HepG2 (cell line): ENCODE results near the gene KCTD18. TPM values are rescaled to one million over a fixed set of nuclear protein-coding genes. Genes with fewer than 3 reads are reported as not detected.

Experiments used
- ATAC-seq: fragments of 200-7000 bp; cut with Tn5 transposase; 3 replicates; pipeline ENCODE4 v1.9.1; 2020; ENCODE audit warnings: mild to moderate bottlenecking, moderate library complexity
- BruUV-seq: library from RNA; stranded (reverse); fragments of 400-500 nt; replicated peaks from 2 replicates; lab custom pipeline; 2021; lab: Mats Ljungman, UMichigan
- CTCF ChIA-PET: fragments of 300-600 bp; formaldehyde crosslinking; extraction: SDS; loops from one replicate; lab custom pipeline; 2021; ENCODE audit warnings: low total read pairs, inconsistent platforms, low intra/inter-chr PET ratio; lab: Yijun Ruan, JAX
- POLR2A ChIA-PET: fragments of 350-600 bp; sonication (Branson Sonifier 250); formaldehyde crosslinking; loops from one replicate; lab custom pipeline; 2020; ENCODE audit warnings: antibody characterized with exemption, inconsistent platforms; lab: Yijun Ruan, JAX
- DNase-seq: peaks from one replicate; pipeline ENCODE4 v3.0.0-alpha.2; 2015; ENCODE audit warnings: low spot score
- FAIRE-seq: peaks from 3 replicates; lab custom pipeline; 2011; peaks lifted over from hg19 to GRCh38; lab: Jason Lieb, UNC
- H2AFZ ChIP-seq: one replicate; pipeline ENCODE4 v1.6.1; 2011; ENCODE audit warnings: low read length, inconsistent platforms
- H3K27ac ChIP-seq: fragments of 300-600 bp; 3 replicates; pipeline ENCODE4 v1.8.0; 2011; ENCODE audit warnings: mixed run types, mild to moderate bottlenecking, mixed read lengths, low read length, inconsistent platforms; ENCODE audit not compliant: insufficient read depth; ENCODE audit errors: extremely low read length
- H3K27me3 ChIP-seq, 2 experiments: fragments of 200-600 bp in 1 of 2; 2 replicates in 1 of 2; 3 replicates in 1 of 2; pipeline versions ENCODE4 v1.6.0 to v1.8.0; 2011; ENCODE audit warnings: low read length in 2 of 2, mild to moderate bottlenecking in 2 of 2, moderate library complexity in 2 of 2, inconsistent platforms in 1 of 2; ENCODE audit not compliant: insufficient read depth in 2 of 2, control insufficient read depth in 1 of 2
- H3K36me3 ChIP-seq, 2 experiments: fragments of 200-600 bp in 1 of 2; replicated peaks in 1 of 2; 2 replicates in 1 of 2; 3 replicates in 1 of 2; pipeline versions ENCODE4 v1.5.1 to v1.8.0; 2011; ENCODE audit warnings: low read length in 2 of 2, inconsistent platforms in 1 of 2; ENCODE audit not compliant: insufficient read depth in 2 of 2, control insufficient read depth in 1 of 2
- H3K4me1 ChIP-seq: 2 replicates; pipeline ENCODE4 v1.5.1; 2012; ENCODE audit warnings: low read length, inconsistent platforms; ENCODE audit not compliant: insufficient read depth
- H3K4me2 ChIP-seq: 2 replicates; pipeline ENCODE4 v1.6.0; 2011; ENCODE audit warnings: low read depth, low read length, inconsistent platforms
- H3K4me3 ChIP-seq, 3 experiments: fragments of 200-600 bp in 1 of 3; sonication (generic), shearing (Covaris generic) in 1 of 3; replicated peaks in 1 of 3; 2 replicates each; pipeline ENCODE4 v1.5.1; 2011 to 2016; ENCODE audit warnings: low read length in 3 of 3, inconsistent platforms in 2 of 3, low read depth in 2 of 3, mild to moderate bottlenecking in 2 of 3, control low read depth in 1 of 3, mixed read lengths in 1 of 3; ENCODE audit not compliant: insufficient read depth in 1 of 3
- H3K79me2 ChIP-seq: one replicate; pipeline ENCODE4 v1.6.1; 2011; ENCODE audit warnings: low read length, inconsistent platforms; ENCODE audit not compliant: insufficient read depth
- H3K9ac ChIP-seq: 2 replicates; pipeline ENCODE4 v1.6.0; 2011; ENCODE audit warnings: mild to moderate bottlenecking, low read depth, low read length, inconsistent platforms; ENCODE audit not compliant: insufficient read depth
- H3K9me3 ChIP-seq: 2 replicates; pipeline ENCODE4 v1.5.1; 2012; ENCODE audit warnings: mild to moderate bottlenecking, low read length
- H4K20me1 ChIP-seq: 2 replicates; pipeline ENCODE4 v1.6.0; 2011; ENCODE audit warnings: inconsistent platforms, mild to moderate bottlenecking, low read length, moderate library complexity; ENCODE audit not compliant: insufficient read depth
- BRCA1 ChIP-seq: sonication (generic); formaldehyde crosslinking; IDR thresholded peaks from 2 replicates; pipeline ENCODE4 v1.4.0; 2020; ENCODE audit warnings: missing genetic modification reagents
- IKZF4 ChIP-seq: sonication (generic); formaldehyde crosslinking; IDR thresholded peaks from 2 replicates; pipeline ENCODE4 v1.5.1; 2020; ENCODE audit warnings: borderline replicate concordance, mild to moderate bottlenecking, low read depth, missing genetic modification reagents; ENCODE audit errors: not compliant biosample characterization
- IRF2 ChIP-seq: IDR thresholded peaks from 2 replicates; pipeline ENCODE4 v1.6.1; 2018; ENCODE audit warnings: missing genetic modification reagents, missing compliant biosample characterization
- ISX ChIP-seq: sonication (generic); formaldehyde crosslinking; conservative IDR thresholded peaks from 2 replicates; pipeline ENCODE4 v1.5.0; 2020; ENCODE audit warnings: missing genetic modification reagents
- MXI1 ChIP-seq: IDR thresholded peaks from 3 replicates; pipeline ENCODE4 v1.6.1; 2012; ENCODE audit warnings: low read depth, low read length, inconsistent platforms, borderline replicate concordance
- PHF20 ChIP-seq: sonication (generic); formaldehyde crosslinking; IDR thresholded peaks from 2 replicates; pipeline ENCODE4 v1.5.0; 2020; ENCODE audit warnings: mild to moderate bottlenecking, missing genetic modification reagents
- SALL2 ChIP-seq: sonication (generic); formaldehyde crosslinking; IDR thresholded peaks from 2 replicates; pipeline ENCODE4 v1.8.1; 2023; ENCODE audit warnings: mild to moderate bottlenecking, missing genetic modification reagents, inconsistent platforms
- SOX6 ChIP-seq, 2 experiments: fragments of 450-650 bp in 1 of 2; sonication (generic) in 1 of 2; formaldehyde crosslinking in 1 of 2; IDR thresholded peaks; 2 replicates each; pipeline versions ENCODE4 v1.4.0 to v1.6.1; 2017 to 2020; ENCODE audit warnings: antibody characterized with exemption in 1 of 2, mild to moderate bottlenecking in 1 of 2, missing genetic modification reagents in 1 of 2
- TAF1 ChIP-seq: sonication (generic); formaldehyde crosslinking; IDR thresholded peaks from 2 replicates; pipeline ENCODE4 v1.4.0; 2020; ENCODE audit warnings: missing genetic modification reagents
- TBL1XR1 ChIP-seq: fragments of 150-350 bp; IDR thresholded peaks from 2 replicates; pipeline ENCODE4 v1.6.1; 2014; ENCODE audit warnings: borderline replicate concordance, low read length; ENCODE audit not compliant: partially characterized antibody
- ZNF205 ChIP-seq: IDR thresholded peaks from 2 replicates; pipeline ENCODE4 v1.6.1; 2018; ENCODE audit warnings: missing biosample characterization, missing genetic modification reagents
- ZNF224 ChIP-seq: sonication (generic); formaldehyde crosslinking; IDR thresholded peaks from 2 replicates; pipeline ENCODE4 v1.5.0; 2020; ENCODE audit warnings: mild to moderate bottlenecking, missing genetic modification reagents
- ZNF281 ChIP-seq: sonication (generic); formaldehyde crosslinking; IDR thresholded peaks from 2 replicates; pipeline ENCODE4 v1.4.0; 2020; ENCODE audit warnings: missing genetic modification reagents, borderline replicate concordance
- ZNF446 ChIP-seq: sonication (generic); formaldehyde crosslinking; IDR thresholded peaks from 2 replicates; pipeline ENCODE4 v1.5.0; 2020; ENCODE audit warnings: mild to moderate bottlenecking, missing genetic modification reagents
- ZSCAN12 ChIP-seq: sonication (generic); formaldehyde crosslinking; IDR thresholded peaks from 2 replicates; pipeline ENCODE4 v1.9.0; 2021; ENCODE audit warnings: mild to moderate bottlenecking, missing genetic modification reagents
- ZSCAN25 ChIP-seq: sonication (generic); formaldehyde crosslinking; IDR thresholded peaks from 2 replicates; pipeline ENCODE4 v1.8.0; 2022; ENCODE audit warnings: mild to moderate bottlenecking, missing genetic modification reagents
- WGBS: methylation state at CpG from one replicate; pipeline ENCODE4 v1.1.6; 2017; ENCODE audit warnings: low lambda C conversion rate; 5-methylcytosine and 5-hydroxymethylcytosine counted together
- in situ Hi-C: cut with HindIII; loops from 2 replicates; pipeline ENCODE4 v1.10.0; 2017; ENCODE audit warnings: low pct_unique_long_range_greater_than_20kb; ENCODE audit not compliant: extremely low pct_ligation_motif_present
- intact Hi-C: fragments of 100-400 bp; cut with micrococcal nuclease; formaldehyde crosslinking; loops from one replicate; pipeline ENCODE4 v1.10.0; 2022; ENCODE audit not compliant: unreplicated experiment
- polyA plus RNA-seq, 8 experiments: library from polyadenylated mRNA; depleted of rRNA in 3 of 8; stranded (reverse) in 7 of 8; unstranded in 1 of 8; fragments of >200 nt; fragmentation: Illumina TruSeq in 4 of 8; extraction: Trizol in 4 of 8; gene quantifications; 2 replicates each; pipeline versions ENCODE4 v1.2.1 to v1.2.3, GENCODE V29; 2011 to 2016; ENCODE audit warnings: low read depth in 4 of 8, missing spikeins in 1 of 8, mixed read lengths in 1 of 8; ENCODE audit not compliant: insufficient read depth in 1 of 8
- total RNA-seq, 5 experiments: library from RNA; depleted of rRNA; stranded (reverse); fragments of >200 nt; fragmentation: Illumina TruSeq; extraction: Trizol; gene quantifications; 2 replicates each; pipeline ENCODE4 v1.2.3, GENCODE V29; 2016; ENCODE audit warnings: low read depth in 1 of 5
- TF ChIP-seq, protein P1 (sequence below): IDR thresholded peaks from 2 replicates; pipeline ENCODE4 v1.6.1; 2016; ENCODE audit warnings: missing compliant biosample characterization, missing genetic modification reagents, borderline replicate concordance
- TF ChIP-seq, protein P2 (sequence below): sonication (generic); formaldehyde crosslinking; IDR thresholded peaks from 2 replicates; pipeline ENCODE4 v1.4.0; 2020; ENCODE audit warnings: missing genetic modification reagents
- TF ChIP-seq, protein P3 (sequence below): IDR thresholded peaks from 2 replicates; pipeline ENCODE4 v1.6.1; 2012; ENCODE audit warnings: low read depth, low read length, improper control_type of control experiment

Gene KCTD18
- total and polyA plus RNA-seq, 2 of the 13 experiments (the other 11 are each of a cell fraction or from before 2014, with no cell fraction given), result 2.2 to 7.1 TPM

- 93% methylated on average over 2 of the region's 2 CpGs for WGBS
- Histone ChIP-seq H3K27me3 (no peaks in the 10 kb centered on the region), H3K9me3 (no peaks in the 10 kb centered on the region), H4K20me1 (no peaks in the 10 kb centered on the region), H3K4me2 (no peak overlapping the region), H3K9ac (no peak overlapping the region), H3K4me3 (no peak overlapping the region), H3K4me1 (no peaks in the 10 kb centered on the region), H3K36me3 (no peaks in the 10 kb centered on the region), H3K27ac (no peak overlapping the region), H3K79me2 (no peaks in the 10 kb centered on the region), H2AFZ (no peak overlapping the region)
- intact Hi-C loops, result no loop called here
- BruUV-seq, result no TSS peak
- TF ChIP-seq SALL2 (CRISPR knock-in tag), result no peak
- TF ChIP-seq IKZF4 (CRISPR knock-in tag), result no peak
- TF ChIP-seq IRF2 (CRISPR knock-in tag), result no peak
- no peak for TF ChIP-seq TAF1 (CRISPR knock-in tag)
- no peak for TF ChIP-seq ZNF281
- TF ChIP-seq, protein P1, sequence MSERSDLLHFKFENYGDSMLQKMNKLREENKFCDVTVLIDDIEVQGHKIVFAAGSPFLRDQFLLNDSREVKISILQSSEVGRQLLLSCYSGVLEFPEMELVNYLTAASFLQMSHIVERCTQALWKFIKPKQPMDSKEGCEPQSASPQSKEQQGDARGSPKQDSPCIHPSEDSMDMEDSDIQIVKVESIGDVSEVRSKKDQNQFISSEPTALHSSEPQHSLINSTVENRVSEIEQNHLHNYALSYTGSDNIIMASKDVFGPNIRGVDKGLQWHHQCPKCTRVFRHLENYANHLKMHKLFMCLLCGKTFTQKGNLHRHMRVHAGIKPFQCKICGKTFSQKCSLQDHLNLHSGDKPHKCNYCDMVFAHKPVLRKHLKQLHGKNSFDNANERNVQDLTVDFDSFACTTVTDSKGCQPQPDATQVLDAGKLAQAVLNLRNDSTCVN (CRISPR knock-in tag), result no peak
- no peak for TF ChIP-seq ZNF205 (CRISPR knock-in tag)
- no peak for TF ChIP-seq SOX6 (IDR thresholded peaks at IDR 0.05)
- no peak for TF ChIP-seq SOX6 (CRISPR knock-in tag; IDR thresholded peaks at IDR 0.05)
- no peak for TF ChIP-seq BRCA1 (CRISPR knock-in tag)
- no peak for TF ChIP-seq TBL1XR1
- no peak for TF ChIP-seq MXI1
- TF ChIP-seq ZNF446, result no peak
- TF ChIP-seq, protein P2, sequence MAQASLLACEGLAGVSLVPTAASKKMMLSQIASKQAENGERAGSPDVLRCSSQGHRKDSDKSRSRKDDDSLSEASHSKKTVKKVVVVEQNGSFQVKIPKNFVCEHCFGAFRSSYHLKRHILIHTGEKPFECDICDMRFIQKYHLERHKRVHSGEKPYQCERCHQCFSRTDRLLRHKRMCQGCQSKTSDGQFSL (CRISPR knock-in tag), result no peak
- no peak for TF ChIP-seq ZNF224
- TF ChIP-seq ISX (CRISPR knock-in tag), result no peak
- TF ChIP-seq, protein P3, sequence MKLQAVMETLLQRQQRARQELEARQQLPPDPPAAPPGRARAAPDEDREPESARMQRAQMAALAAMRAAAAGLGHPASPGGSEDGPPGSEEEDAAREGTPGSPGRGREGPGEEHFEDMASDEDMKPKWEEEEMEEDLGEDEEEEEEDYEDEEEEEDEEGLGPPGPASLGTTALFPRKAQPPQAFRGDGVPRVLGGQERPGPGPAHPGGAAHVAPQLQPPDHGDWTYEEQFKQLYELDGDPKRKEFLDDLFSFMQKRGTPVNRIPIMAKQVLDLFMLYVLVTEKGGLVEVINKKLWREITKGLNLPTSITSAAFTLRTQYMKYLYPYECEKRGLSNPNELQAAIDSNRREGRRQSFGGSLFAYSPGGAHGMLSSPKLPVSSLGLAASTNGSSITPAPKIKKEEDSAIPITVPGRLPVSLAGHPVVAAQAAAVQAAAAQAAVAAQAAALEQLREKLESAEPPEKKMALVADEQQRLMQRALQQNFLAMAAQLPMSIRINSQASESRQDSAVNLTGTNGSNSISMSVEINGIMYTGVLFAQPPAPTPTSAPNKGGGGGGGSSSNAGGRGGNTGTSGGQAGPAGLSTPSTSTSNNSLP, result no peak
- no peak for TF ChIP-seq ZSCAN25
- no peak for TF ChIP-seq ZSCAN12 (CRISPR knock-in tag)
- no peak for TF ChIP-seq PHF20
- in situ Hi-C loops, result no loop called here
- ChIA-PET POLR2A (no interaction called here), CTCF (no interaction called here)
- DNase-seq (no peak), FAIRE-seq (no peak), ATAC-seq (no peak)
Observed at GRCh38 chr2:200498402-200499162, 11.3 kb downstream of the KCTD18 start.
